A673 (cell line): ENCODE data around the gene PJA1. TPM values are rescaled to one million over a fixed set of nuclear protein-coding genes. Genes with fewer than 3 reads are reported as not detected.

Source experiments
- BruUV-seq: library from RNA; stranded (reverse); fragments of 400-500 nt; replicated peaks from 2 replicates; lab custom pipeline; 2021; lab: Mats Ljungman, UMichigan
- CTCF ChIA-PET: fragments of 300-600 bp; sonication (Branson Sonifier 250); formaldehyde crosslinking; loops from one replicate; lab custom pipeline; 2022; ENCODE audit warnings: antibody characterized with exemption; lab: Charles Lee
- POLR2A ChIA-PET: fragments of 300-600 bp; sonication (Branson Sonifier 250); formaldehyde crosslinking; loops from one replicate; lab custom pipeline; 2022; ENCODE audit warnings: antibody characterized with exemption; ENCODE audit not compliant: low non-redundant PET; lab: Charles Lee
- DNase-seq: peaks from one replicate; pipeline ENCODE4 v3.0.0-alpha.2; 2015; ENCODE audit warnings: low spot score
- H3K27ac ChIP-seq: fragments of 200-600 bp; sonication (generic); 2 replicates; pipeline ENCODE4 v1.5.1; 2016; ENCODE audit warnings: mixed run types, low read depth, mild to moderate bottlenecking, mixed read lengths, antibody characterized with exemption, low read length; ENCODE audit not compliant: poor library complexity, severe bottlenecking
- H3K27me3 ChIP-seq: fragments of 200-600 bp; sonication (generic); replicated peaks from 2 replicates; pipeline ENCODE4 v1.6.1; 2017; ENCODE audit warnings: mixed run types, low read depth, mild to moderate bottlenecking, mixed read lengths, antibody characterized with exemption, low read length; ENCODE audit not compliant: insufficient read depth, poor library complexity
- H3K36me3 ChIP-seq: fragments of 200-600 bp; sonication (generic); 2 replicates; pipeline ENCODE4 v1.6.1; 2016; ENCODE audit warnings: mixed run types, mild to moderate bottlenecking, mixed read lengths, antibody characterized with exemption, low read length; ENCODE audit not compliant: insufficient read depth, poor library complexity, severe bottlenecking
- H3K4me1 ChIP-seq: fragments of 200-600 bp; sonication (generic); 2 replicates; pipeline ENCODE4 v1.6.1; 2017; ENCODE audit warnings: mixed run types, mild to moderate bottlenecking, mixed read lengths, antibody characterized with exemption, low read length; ENCODE audit not compliant: insufficient read depth, poor library complexity, severe bottlenecking
- H3K4me3 ChIP-seq: fragments of 200-600 bp; sonication (generic); 2 replicates; pipeline ENCODE4 v1.5.1; 2016; ENCODE audit warnings: low read depth, mixed run types, mild to moderate bottlenecking, mixed read lengths, low read length; ENCODE audit not compliant: poor library complexity, severe bottlenecking
- H3K9me3 ChIP-seq: fragments of 200-600 bp; sonication (generic); 2 replicates; pipeline ENCODE4 v1.6.1; 2016; ENCODE audit warnings: mixed run types, low read depth, mild to moderate bottlenecking, mixed read lengths, antibody characterized with exemption, low read length; ENCODE audit not compliant: poor library complexity, severe bottlenecking
- CTCF ChIP-seq: fragments of 300-800, 200-600 bp; sonication (generic); conservative IDR thresholded peaks from 2 replicates; pipeline ENCODE4 v1.5.1; 2017; ENCODE audit warnings: low read depth, mild to moderate bottlenecking, antibody characterized with exemption, low read length, moderate library complexity, mixed read lengths
- EZH2 ChIP-seq: fragments of 200-600 bp; sonication (generic); IDR thresholded peaks from 2 replicates; pipeline ENCODE4 v1.6.1; 2017; ENCODE audit warnings: borderline replicate concordance, low read depth, mild to moderate bottlenecking, mixed read lengths, antibody characterized with exemption, low read length; ENCODE audit not compliant: poor library complexity, severe bottlenecking
- intact Hi-C: fragments of 100-400 bp; cut with micrococcal nuclease; formaldehyde crosslinking; loops from one replicate; pipeline ENCODE4 v1.10.0; 2022; ENCODE audit not compliant: unreplicated experiment
- total RNA-seq: library from RNA; stranded (reverse); gene quantifications from 2 replicates; pipeline ENCODE4 v1.2.3, GENCODE V29; 2021

Gene PJA1
- total RNA-seq, 1 experiment from 2014 or later, result 36.0 TPM

- H3K27ac ChIP-seq, result no peak overlapping the region
- no peak overlapping the region for H3K4me3 ChIP-seq
- no peaks in the 10 kb centered on the region for H3K4me1 ChIP-seq
- DNase-seq, result no peak
- BruUV-seq, result no TSS peak
- no peaks in the 10 kb centered on the region for H3K36me3 ChIP-seq
- intact Hi-C loops, result no loop called here
- ChIA-PET POLR2A (no interaction called here), CTCF (no interaction called here)
- H3K27me3 ChIP-seq, result no peaks in the 10 kb centered on the region
- no peaks in the 10 kb centered on the region for H3K9me3 ChIP-seq
- TF ChIP-seq EZH2, result no peak
- no peak for TF ChIP-seq CTCF
These were observed 27.4 kb upstream of the PJA1 start for GRCh38 chrX:69192603-69193002.

- no peak overlapping the region for H3K27ac ChIP-seq
- CTCF ChIA-PET, result no interaction called here
These were observed 24.5 kb upstream of the PJA1 start for GRCh38 chrX:69189576-69190371.

GRCh38 chrX:69186651-69187050 is 21.4 kb upstream of the PJA1 start:
- no peaks in the 10 kb centered on the region for H3K36me3 ChIP-seq
- H3K9me3 ChIP-seq, result no peaks in the 10 kb centered on the region
- H3K27ac ChIP-seq, result no peak overlapping the region
- no peaks in the 10 kb centered on the region for H3K27me3 ChIP-seq
- DNase-seq, result no peak
- ChIA-PET CTCF (no interaction called here), POLR2A (no interaction called here)
- TF ChIP-seq CTCF (no peak), EZH2 (no peak)
- no peak overlapping the region for H3K4me3 ChIP-seq
- BruUV-seq, result no TSS peak
- no peaks in the 10 kb centered on the region for H3K4me1 ChIP-seq
- intact Hi-C loops, result no loop called here

More at GRCh38 chrX:69189576-69190371, 24.5 kb upstream of the PJA1 start:
- no TSS peak for BruUV-seq
- DNase-seq, result no peak
- no peaks in the 10 kb centered on the region for H3K9me3 ChIP-seq
- POLR2A ChIA-PET, result no interaction called here
- no peaks in the 10 kb centered on the region for H3K36me3 ChIP-seq
- H3K4me1 ChIP-seq, result no peaks in the 10 kb centered on the region
- intact Hi-C loops, result no loop called here
- no peak overlapping the region for H3K4me3 ChIP-seq
- H3K27me3 ChIP-seq, result no peaks in the 10 kb centered on the region
- TF ChIP-seq CTCF (no peak), EZH2 (no peak)
